Cerebellar nuclear complex (tissue), 1 donor: Measurements from ENCODE around the gene FBXL12.
"Not testable (repeated sequence)": the region's sequence is repeated elsewhere in the genome, so short reads cannot be mapped to it uniquely, and the experiment has no call there.

Experiments used
- DNase-seq, 2 experiments: peaks; one replicate each; lab custom pipeline; 2025; lab: John Stamatoyannopoulos, UW

FBXL12 gene

DNA sequence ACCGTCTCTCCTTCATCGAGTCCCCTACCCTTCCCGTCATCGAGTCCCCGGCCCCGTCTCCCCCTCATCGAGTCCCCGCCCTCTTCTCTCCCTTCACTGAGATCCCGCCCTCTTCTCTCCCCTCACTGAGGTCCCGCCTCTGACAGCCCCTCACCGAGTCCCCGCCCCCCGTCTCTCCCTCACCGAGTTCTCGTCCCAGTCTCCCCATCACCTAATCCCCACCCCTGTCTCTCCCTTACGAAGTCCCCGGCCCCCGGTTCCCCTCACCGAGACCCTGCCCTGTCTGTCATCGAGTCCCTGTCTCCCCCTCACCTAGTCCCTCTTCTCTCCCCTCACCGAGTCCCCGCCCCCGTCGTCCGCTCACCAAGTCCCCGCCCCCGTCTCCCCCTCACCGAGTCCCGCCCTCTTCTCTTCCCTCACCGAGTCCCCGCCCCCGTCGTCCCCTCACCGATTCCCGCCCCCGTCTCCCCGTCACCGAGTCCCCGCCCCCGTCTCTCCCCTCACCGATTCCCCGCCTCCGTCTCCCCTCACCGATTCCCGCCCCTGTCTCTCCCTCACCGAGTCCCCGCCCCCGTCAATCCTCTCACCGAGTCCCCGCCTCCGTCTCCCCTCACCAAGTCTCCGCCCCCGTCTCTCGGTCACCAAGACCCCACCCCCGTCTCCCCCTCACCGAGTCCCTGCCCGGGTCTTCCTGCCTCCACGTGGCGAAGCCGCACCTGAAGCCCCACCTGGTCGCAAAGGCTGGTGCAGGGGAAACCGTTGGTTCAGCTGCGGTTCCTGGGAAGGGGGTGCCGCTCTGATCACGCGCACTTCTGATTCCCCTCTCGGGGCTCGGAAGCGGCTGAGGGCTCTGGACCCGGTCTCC is 26.4 kb downstream of the FBXL12 start:
- DNase-seq: peak; percentile 54 to 58

DNA sequence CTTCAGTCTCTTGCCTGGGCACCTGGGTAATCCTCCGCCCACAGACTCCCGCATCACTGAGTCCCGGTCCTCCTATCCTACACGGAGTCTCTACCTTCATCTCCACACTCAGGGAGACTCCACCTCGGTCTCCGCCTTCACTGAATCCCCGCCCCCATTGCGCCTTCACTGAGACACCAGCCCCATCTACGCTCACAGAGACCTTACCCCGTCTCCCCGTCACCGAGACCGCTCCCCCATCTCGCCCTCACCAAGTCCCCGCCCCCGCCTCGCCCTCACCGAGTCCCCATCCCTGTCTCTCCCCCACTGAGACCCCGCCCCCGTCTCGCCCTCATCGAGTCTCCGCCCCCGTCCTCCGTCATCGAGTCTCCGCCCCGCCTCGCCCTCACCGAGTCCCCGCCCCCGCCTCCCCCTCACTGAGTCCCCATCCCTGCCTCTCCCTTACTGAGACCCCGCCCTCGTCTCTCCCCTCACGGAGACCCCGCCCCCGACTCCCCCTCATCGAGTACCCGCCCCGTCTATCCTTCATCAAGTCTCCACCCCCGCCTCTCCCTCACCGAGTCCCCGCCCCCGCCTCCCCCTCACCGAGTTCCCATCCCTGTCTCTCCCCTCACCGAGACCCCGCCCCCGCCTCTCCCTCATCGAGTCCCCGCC is 27.2 kb downstream of the FBXL12 start:
- peak; percentile 16 to 43 for DNase-seq

DNA sequence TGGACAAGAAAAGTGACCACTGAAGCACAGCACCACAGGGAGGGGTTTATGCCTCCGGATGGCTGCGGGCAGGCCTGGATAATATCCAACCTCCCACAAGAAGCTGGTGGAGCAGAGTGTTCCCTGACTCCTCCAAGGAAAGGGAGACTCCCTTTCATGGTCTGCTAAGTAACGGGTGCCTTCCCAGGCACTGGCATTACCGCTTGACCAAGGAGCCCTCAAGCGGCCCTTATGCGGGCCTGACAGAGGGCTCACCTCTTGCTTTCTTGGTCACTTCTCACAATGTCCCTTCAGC is 27.9 kb downstream of the FBXL12 start:
- not testable (repeated sequence) for DNase-seq

- DNase-seq: not testable (repeated sequence)
Observed at GRCh38 chr19:9789579-9789978, 29.3 kb downstream of the FBXL12 start.

DNA sequence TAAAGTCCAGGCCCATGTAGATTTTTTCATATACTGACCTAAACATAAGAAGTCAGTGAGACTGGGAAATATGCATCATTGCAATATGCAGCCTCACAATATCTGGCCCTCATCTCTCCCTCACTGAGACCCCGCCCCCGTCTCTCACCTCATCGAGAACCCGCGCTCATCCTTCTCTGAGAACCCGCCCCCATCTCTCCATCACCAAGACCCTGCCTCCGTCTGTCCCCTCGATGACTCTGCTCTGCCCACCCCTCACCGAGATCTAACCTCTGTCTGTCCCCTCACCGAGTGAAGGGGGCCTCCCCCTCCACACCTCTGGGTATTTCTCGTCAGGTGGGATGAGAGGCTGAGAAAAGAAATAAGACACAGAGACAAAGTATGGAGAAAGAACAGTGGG is 29.8 kb downstream of the FBXL12 start:
- DNase-seq: no peak

DNA sequence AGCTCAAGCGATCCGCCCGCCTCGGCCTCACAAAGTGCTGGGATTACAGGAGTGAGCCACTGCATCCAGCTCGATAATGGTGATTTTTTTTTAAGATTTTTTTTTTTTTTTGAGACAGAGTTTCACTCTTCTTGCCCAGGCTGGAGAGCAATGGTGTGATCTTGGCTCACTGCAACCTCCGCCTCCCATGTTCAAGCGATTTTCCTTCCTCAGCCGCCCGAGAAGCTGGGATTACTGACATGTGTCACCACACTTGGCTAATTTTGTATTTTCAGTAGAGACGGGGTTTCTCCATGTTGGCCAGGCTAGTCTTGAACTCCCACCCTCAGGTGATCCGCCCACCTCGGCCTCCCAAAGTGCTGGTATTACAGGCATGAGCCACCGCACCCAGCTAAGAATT is 30.3 kb downstream of the FBXL12 start:
- DNase-seq: not testable (repeated sequence)

DNA sequence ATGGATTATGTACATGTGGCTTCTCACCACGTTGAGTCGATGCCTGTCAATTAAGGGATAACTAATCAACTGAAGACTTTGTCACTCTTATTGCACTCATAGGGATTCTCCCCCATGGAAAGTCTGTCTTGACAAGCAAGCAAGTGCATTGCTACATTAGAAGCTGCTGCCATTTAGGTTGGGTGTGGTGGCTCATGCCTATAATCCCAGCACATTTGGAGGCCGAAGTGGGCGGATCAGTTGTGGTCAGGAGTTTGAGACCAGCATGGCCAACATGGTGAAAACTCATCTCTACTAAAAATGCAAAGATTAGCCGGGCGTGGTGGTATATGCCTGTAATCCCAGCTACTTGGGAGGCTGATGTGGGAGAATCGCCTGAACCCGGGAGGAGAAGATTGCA is 32.1 kb downstream of the FBXL12 start:
- no peak for DNase-seq

GRCh38 chr19:9786342-9786741 is 32.5 kb downstream of the FBXL12 start:
- no peak for DNase-seq

- DNase-seq: peak; percentile 35 to 73
Observed at GRCh38 chr19:9785367-9786331, 33.2 kb downstream of the FBXL12 start.

DNA sequence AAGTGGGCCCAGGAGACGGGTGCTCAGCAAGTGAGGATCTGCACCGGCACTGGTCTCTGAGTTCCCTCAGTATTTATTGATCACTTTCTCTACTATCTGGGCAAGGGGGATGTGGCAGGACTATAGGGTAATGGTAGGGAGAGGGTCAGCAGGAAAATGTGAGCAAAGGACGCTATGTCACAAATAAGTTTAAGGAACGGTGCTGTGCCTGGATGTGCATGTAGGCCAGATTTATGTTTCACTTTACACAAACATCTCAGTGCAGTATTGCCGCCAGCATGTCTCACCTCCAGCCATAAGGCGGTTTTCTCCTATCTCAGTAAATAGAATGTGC is 34.7 kb downstream of the FBXL12 start:
- not testable (repeated sequence) for DNase-seq

- no peak for DNase-seq
Observed at GRCh38 chr19:9782338-9782737, 36.5 kb downstream of the FBXL12 start.

GRCh38 chr19:9768175-9769112 is 50.4 kb downstream of the FBXL12 start, which contains the start of gene ZNF846:
ZNF846 (minus strand) TSS chr19:9768738; CDS start chr19:9764950, 3,788 bp downstream.
- peak; percentile 73 to 85 for DNase-seq
